ENCODE data around the gene CYB561. TPM values are rescaled to one million over a fixed set of nuclear protein-coding genes. Genes with fewer than 3 reads are reported as not detected.
"Not testable (repeated sequence)": the region's sequence is repeated elsewhere in the genome, so short reads cannot be mapped to it uniquely, and the experiment has no call there.

Gene CYB561
- total RNA-seq, 2 donors from 2014 or later: 19.0 to 23.7 TPM

- no peak overlapping the region for H3K4me3 ChIP-seq
- H3K27ac ChIP-seq: no peak overlapping the region
- H3K4me1 ChIP-seq (ENCODE audit: control insufficient read depth in 1 of 2, low read depth in 2 of 2): peaks cover 10 to 24% of the 10 kb centered on the region in 2 donors
- TF ChIP-seq CTCF (IDR thresholded peaks at IDR 0.05): no peak
- ATAC-seq (ENCODE audit: insufficient number of reproducible peaks, low FRiP score, low read depth) (no peak), DNase-seq (ENCODE audit: low spot score) (no peak)
- no peaks in the 10 kb centered on the region for H3K9me3 ChIP-seq
- no peaks in the 10 kb centered on the region for H3K36me3 ChIP-seq
- H3K27me3 ChIP-seq (replicated peaks; ENCODE audit: insufficient read depth): no peaks in the 10 kb centered on the region
These were observed 29.6 kb upstream of the CYB561 start for GRCh38 chr17:63475491-63476412.

- Histone ChIP-seq H3K27me3 (replicated peaks; ENCODE audit: insufficient read depth) (no peaks in the 10 kb centered on the region), H3K27ac (no peak overlapping the region), H3K9me3 (no peaks in the 10 kb centered on the region), H3K4me3 (no peak overlapping the region), H3K36me3 (no peaks in the 10 kb centered on the region), H3K4me1 (ENCODE audit: control insufficient read depth in 1 of 2, low read depth in 2 of 2) (peaks cover 10 to 24% of the 10 kb centered on the region in 2 donors)
- no peak for DNase-seq (ENCODE audit: low spot score)
- ATAC-seq (ENCODE audit: insufficient number of reproducible peaks, low FRiP score, low read depth): no peak
- TF ChIP-seq CTCF (IDR thresholded peaks at IDR 0.05): no peak
These were observed 28.7 kb upstream of the CYB561 start for GRCh38 chr17:63474586-63475460.

DNA sequence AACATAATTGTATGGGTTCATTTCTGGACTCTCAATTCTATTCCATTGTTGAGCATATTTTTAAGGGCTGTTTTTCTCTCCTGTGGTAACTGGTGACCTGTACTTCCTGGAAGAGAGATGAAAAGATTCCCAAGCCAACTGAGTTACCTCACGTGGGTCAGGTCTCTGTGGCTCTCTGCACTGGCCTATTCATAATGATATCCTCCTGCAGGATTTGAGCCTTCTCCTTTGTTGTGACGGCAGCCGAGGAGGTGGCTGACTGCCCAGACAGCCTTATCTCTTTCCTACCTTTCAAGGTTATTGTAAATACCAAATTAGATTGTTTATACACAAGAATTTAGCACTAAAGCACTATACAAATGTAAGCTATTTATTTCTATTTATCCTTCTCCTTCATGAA is 28.1 kb upstream of the CYB561 start:
- Histone ChIP-seq H3K4me1 (ENCODE audit: control insufficient read depth in 1 of 2, low read depth in 2 of 2) (peaks cover 10 to 24% of the 10 kb centered on the region in 2 donors), H3K27ac (no peak overlapping the region), H3K9me3 (no peaks in the 10 kb centered on the region), H3K36me3 (no peaks in the 10 kb centered on the region), H3K4me3 (no peak overlapping the region), H3K27me3 (replicated peaks; ENCODE audit: insufficient read depth) (no peaks in the 10 kb centered on the region)
- ATAC-seq (ENCODE audit: insufficient number of reproducible peaks, low FRiP score, low read depth) (no peak), DNase-seq (ENCODE audit: low spot score) (no peak)
- no peak for TF ChIP-seq CTCF (IDR thresholded peaks at IDR 0.05)

GRCh38 chr17:63468099-63468498 is 22.0 kb upstream of the CYB561 start:
- not testable (repeated sequence) for ATAC-seq (ENCODE audit: insufficient number of reproducible peaks, low FRiP score, low read depth); H3K27me3 ChIP-seq (replicated peaks; ENCODE audit: insufficient read depth); H3K27ac ChIP-seq; DNase-seq (ENCODE audit: low spot score); H3K4me3 ChIP-seq; H3K4me1 ChIP-seq (ENCODE audit: control insufficient read depth in 1 of 2, low read depth in 2 of 2); H3K36me3 ChIP-seq; H3K9me3 ChIP-seq

DNA sequence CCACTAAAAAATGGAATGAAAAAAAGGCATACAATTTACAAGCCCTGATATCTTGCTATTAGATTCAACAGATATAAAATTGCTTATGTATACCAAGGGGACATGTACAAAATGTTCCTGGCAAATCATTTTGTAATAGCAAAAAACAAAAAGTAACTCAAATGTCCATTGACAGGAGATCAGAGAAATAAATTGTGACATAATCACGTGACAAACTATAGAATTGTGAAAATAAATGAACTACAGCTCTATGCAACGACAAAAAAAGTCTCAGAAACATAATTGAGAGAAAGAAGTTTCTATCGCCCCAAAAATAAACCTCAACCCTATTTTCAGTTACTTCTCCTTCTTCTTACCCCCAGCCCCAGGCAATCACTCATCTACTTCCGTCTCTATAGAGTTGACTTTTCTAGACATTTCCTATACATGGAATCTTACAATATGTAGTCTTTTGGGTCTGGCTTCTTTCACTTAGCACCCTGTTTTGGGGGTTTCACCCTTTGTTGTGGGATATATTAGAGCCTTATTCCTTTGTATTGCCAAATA is 18.7 kb upstream of the CYB561 start:
- H3K9me3 ChIP-seq: no peaks in the 10 kb centered on the region
- no peak for TF ChIP-seq CTCF (IDR thresholded peaks at IDR 0.05)
- no peaks in the 10 kb centered on the region for H3K4me1 ChIP-seq (ENCODE audit: control insufficient read depth in 1 of 2, low read depth in 2 of 2)
- H3K27ac ChIP-seq: no peak overlapping the region
- ATAC-seq (ENCODE audit: insufficient number of reproducible peaks, low FRiP score, low read depth) (no peak), DNase-seq (ENCODE audit: low spot score) (no peak)
- no peaks in the 10 kb centered on the region for H3K36me3 ChIP-seq
- no peaks in the 10 kb centered on the region for H3K27me3 ChIP-seq (replicated peaks; ENCODE audit: insufficient read depth)
- H3K4me3 ChIP-seq: no peak overlapping the region

All from thoracic aorta (tissue), 2 donors.